HEK293T (cell line): ENCODE measurements around the gene BBX.

ENCODE experiments used
- CTCF ChIA-PET: fragments of 350-600 bp; formaldehyde crosslinking; extraction: SDS; loops from one replicate; lab custom pipeline; 2021; ENCODE audit warnings: antibody characterized with exemption, inconsistent platforms; lab: Yijun Ruan, JAX
- POLR2A ChIA-PET: fragments of 350-600 bp; formaldehyde crosslinking; extraction: SDS; loops from one replicate; lab custom pipeline; 2020; ENCODE audit warnings: antibody characterized with exemption, inconsistent platforms; lab: Yijun Ruan, JAX
- DNase-seq: peaks from one replicate; pipeline ENCODE4 v3.0.0; 2012; ENCODE audit warnings: mixed read lengths; ENCODE audit errors: extremely low spot score
- ARNT ChIP-seq: fragments of 450-650 bp; IDR thresholded peaks from 2 replicates; pipeline ENCODE4 v1.6.1; 2017; ENCODE audit warnings: mild to moderate bottlenecking
- BHLHE40 ChIP-seq: fragments of 450-650 bp; IDR thresholded peaks from 2 replicates; pipeline ENCODE4 v1.6.1; 2016; ENCODE audit warnings: mild to moderate bottlenecking, moderate library complexity, borderline replicate concordance
- CTBP1 ChIP-seq: fragments of 450-650 bp; IDR thresholded peaks from 2 replicates; pipeline ENCODE4 v1.6.1; 2016; ENCODE audit warnings: borderline replicate concordance
- ELF4 ChIP-seq: fragments of 450-650 bp; IDR thresholded peaks from 2 replicates; pipeline ENCODE4 v1.6.1; 2017; ENCODE audit warnings: antibody characterized with exemption
- FOXA1 ChIP-seq: fragments of 450-650 bp; IDR thresholded peaks from 2 replicates; pipeline ENCODE4 v1.6.1; 2016; ENCODE audit warnings: mild to moderate bottlenecking
- FOXK2 ChIP-seq: fragments of 450-650 bp; IDR thresholded peaks from 2 replicates; pipeline ENCODE4 v1.6.1; 2016; ENCODE audit warnings: mild to moderate bottlenecking
- FOXM1 ChIP-seq: fragments of 450-650 bp; IDR thresholded peaks from 2 replicates; pipeline ENCODE4 v1.6.1; 2017; ENCODE audit warnings: mild to moderate bottlenecking, borderline replicate concordance
- HDGF ChIP-seq: fragments of 450-650 bp; IDR thresholded peaks from 2 replicates; pipeline ENCODE4 v1.6.1; 2017; ENCODE audit warnings: antibody characterized with exemption, borderline replicate concordance
- L3MBTL2 ChIP-seq: fragments of 450-650 bp; conservative IDR thresholded peaks from 2 replicates; pipeline ENCODE4 v1.6.1; 2016; ENCODE audit warnings: mild to moderate bottlenecking
- LEF1 ChIP-seq: fragments of 450-650 bp; IDR thresholded peaks from 2 replicates; pipeline ENCODE4 v1.6.1; 2017; ENCODE audit warnings: mild to moderate bottlenecking, borderline replicate concordance
- NFRKB ChIP-seq: fragments of 450-650 bp; IDR thresholded peaks from 2 replicates; pipeline ENCODE4 v1.6.1; 2016; ENCODE audit warnings: mild to moderate bottlenecking, moderate library complexity
- SP1 ChIP-seq: fragments of 450-650 bp; IDR thresholded peaks from 2 replicates; pipeline ENCODE4 v1.6.1; 2017
- SUZ12 ChIP-seq: fragments of 450-650 bp; IDR thresholded peaks from 2 replicates; pipeline ENCODE4 v1.6.1; 2016; ENCODE audit warnings: mild to moderate bottlenecking
- TARDBP ChIP-seq: fragments of 450-650 bp; IDR thresholded peaks from 2 replicates; pipeline ENCODE4 v1.6.1; 2016
- ZNF384 ChIP-seq: fragments of 450-650 bp; IDR thresholded peaks from 2 replicates; pipeline ENCODE4 v1.6.1; 2016
- TF ChIP-seq, protein P1 (sequence below): fragments of 450-650 bp; IDR thresholded peaks from 2 replicates; pipeline ENCODE4 v1.6.1; 2016

Gene BBX

GRCh38 chr3:107506458-107506857 is 16.3 kb upstream of the BBX start:
- ChIA-PET POLR2A (interaction anchor here (0.6 kb wide), 1 partner anchor 74 kb away, joined by 3 read pairs; no protein-coding TSS in a partner anchor), CTCF (no interaction called here)
- no peak for DNase-seq
- TF ChIP-seq HDGF, result no peak
- no peak for TF ChIP-seq FOXM1

GRCh38 chr3:107508331-107508730 is 14.4 kb upstream of the BBX start:
- CTCF ChIA-PET, result no interaction called here
- TF ChIP-seq ZNF384, result no peak
- DNase-seq, result no peak
- POLR2A ChIA-PET, result no interaction called here

GRCh38 chr3:107512108-107512507 is 10.7 kb upstream of the BBX start:
- ChIA-PET POLR2A (interaction anchor here (1.5 to 2.6 kb wide), 2 partner anchors 12 to 83 kb away, joined by 4 to 12 read pairs; no protein-coding TSS in a partner anchor), CTCF (interaction anchor here (0.6 kb wide), 1 partner anchor 273 kb away, joined by 3 read pairs; no protein-coding TSS in a partner anchor)
- DNase-seq, result no peak

DNA sequence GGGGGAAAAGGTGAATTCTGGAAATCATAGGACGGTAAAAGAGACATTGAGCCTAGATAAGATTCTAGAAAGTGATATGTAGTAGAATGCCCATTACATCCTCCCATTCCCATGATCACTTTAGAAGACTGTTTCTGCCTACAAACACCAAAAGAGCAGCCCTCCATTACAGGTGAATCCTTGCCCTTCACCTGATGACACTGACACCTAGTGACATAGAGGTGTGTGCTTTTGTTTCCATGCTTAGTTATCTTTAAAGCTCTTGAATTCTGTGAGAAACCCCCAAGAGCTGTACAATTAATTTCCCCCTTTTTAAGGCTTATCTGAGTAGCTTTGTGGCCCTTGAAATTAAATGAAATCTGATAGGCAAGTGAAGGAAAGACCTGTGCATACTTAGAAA is 8.3 kb upstream of the BBX start:
- DNase-seq, result no peak
- TF ChIP-seq ARNT (no peak), ELF4 (no peak), LEF1 (no peak), L3MBTL2 (no peak), FOXA1 (no peak), SUZ12 (no peak), SP1 (no peak), ZNF384 (no peak), TARDBP (no peak), HDGF (no peak), FOXK2 (no peak), BHLHE40 (no peak), NFRKB (no peak), CTBP1 (no peak), FOXM1 (no peak)
- TF ChIP-seq, protein P1, sequence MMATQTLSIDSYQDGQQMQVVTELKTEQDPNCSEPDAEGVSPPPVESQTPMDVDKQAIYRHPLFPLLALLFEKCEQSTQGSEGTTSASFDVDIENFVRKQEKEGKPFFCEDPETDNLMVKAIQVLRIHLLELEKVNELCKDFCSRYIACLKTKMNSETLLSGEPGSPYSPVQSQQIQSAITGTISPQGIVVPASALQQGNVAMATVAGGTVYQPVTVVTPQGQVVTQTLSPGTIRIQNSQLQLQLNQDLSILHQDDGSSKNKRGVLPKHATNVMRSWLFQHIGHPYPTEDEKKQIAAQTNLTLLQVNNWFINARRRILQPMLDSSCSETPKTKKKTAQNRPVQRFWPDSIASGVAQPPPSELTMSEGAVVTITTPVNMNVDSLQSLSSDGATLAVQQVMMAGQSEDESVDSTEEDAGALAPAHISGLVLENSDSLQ, result no peak
- POLR2A ChIA-PET, result no interaction called here
- CTCF ChIA-PET, result interaction anchor here (0.7 kb wide), 1 partner anchor 85 kb away, joined by 5 read pairs; no protein-coding TSS in a partner anchor

More at GRCh38 chr3:107512108-107512507, 10.7 kb upstream of the BBX start:
- TF ChIP-seq FOXM1, result no peak
- TF ChIP-seq TARDBP, result no peak
- no peak for TF ChIP-seq SP1
- TF ChIP-seq LEF1, result no peak
- TF ChIP-seq BHLHE40, result no peak
- TF ChIP-seq NFRKB, result no peak
- no peak for TF ChIP-seq CTBP1
- TF ChIP-seq FOXA1, result no peak
- no peak for TF ChIP-seq ARNT
- no peak for TF ChIP-seq HDGF
- TF ChIP-seq L3MBTL2, result no peak
- TF ChIP-seq FOXK2, result no peak

GRCh38 chr3:107516475-107516874 is 6.3 kb upstream of the BBX start:
- POLR2A ChIA-PET, result interaction anchor here (0.9 to 1.0 kb wide), 2 partner anchors 8 to 85 kb away, joined by 3 read pairs; no protein-coding TSS in a partner anchor
- DNase-seq, result no peak
- TF ChIP-seq FOXA1, result no peak
- no peak for TF ChIP-seq FOXM1
- no peak for TF ChIP-seq NFRKB
- no peak for TF ChIP-seq SUZ12
- TF ChIP-seq BHLHE40, result no peak
- no peak for TF ChIP-seq ARNT
- CTCF ChIA-PET, result no interaction called here

GRCh38 chr3:107520535-107520934 is 2.2 kb upstream of the BBX start:
- ChIA-PET POLR2A (interaction anchor here (1.7 kb wide), 1 partner anchor 90 kb away, joined by 4 read pairs; no protein-coding TSS in a partner anchor), CTCF (no interaction called here)
- TF ChIP-seq FOXA1 (no peak), TARDBP (no peak), ELF4 (no peak), FOXK2 (no peak), SUZ12 (no peak), LEF1 (no peak), CTBP1 (no peak), SP1 (no peak), ARNT (no peak), HDGF (no peak), ZNF384 (no peak), NFRKB (no peak), FOXM1 (no peak), L3MBTL2 (no peak), BHLHE40 (no peak)
- TF ChIP-seq, protein P1, result no peak
- DNase-seq, result no peak

- TF ChIP-seq CTBP1 (no peak), ELF4 (no peak)
- POLR2A ChIA-PET, result interaction anchor here (1.7 kb wide), 1 partner anchor 91 kb away, joined by 4 read pairs; no protein-coding TSS in a partner anchor
- DNase-seq, result no peak
- CTCF ChIA-PET, result interaction anchor here (0.6 kb wide), 1 partner anchor 294 kb away, joined by 3 read pairs; no protein-coding TSS in a partner anchor
Observed at GRCh38 chr3:107521469-107522059, 1.2 kb upstream of the BBX start.

DNA sequence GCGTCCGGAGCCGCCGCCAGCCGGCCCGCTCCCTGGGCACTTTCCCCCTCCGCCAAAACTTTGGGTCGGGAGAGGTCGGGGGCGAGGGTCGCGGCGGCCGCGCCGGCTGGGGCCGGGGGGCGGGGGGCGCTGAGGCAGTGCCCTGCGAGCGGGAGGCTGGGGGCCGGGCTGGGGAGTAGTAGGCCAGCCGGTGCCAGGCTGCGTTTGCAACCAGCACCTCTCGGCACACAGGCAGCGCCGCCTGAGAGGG is 452 bp downstream of the BBX start:
- CTCF ChIA-PET, result no interaction called here
- no peak for DNase-seq
- TF ChIP-seq CTBP1, result no peak
- no peak for TF ChIP-seq SUZ12
- TF ChIP-seq ZNF384, result no peak
- TF ChIP-seq LEF1, result no peak
- no peak for TF ChIP-seq L3MBTL2
- TF ChIP-seq FOXK2, result no peak
- TF ChIP-seq BHLHE40, result no peak
- no peak for TF ChIP-seq ARNT
- TF ChIP-seq SP1, result no peak
- TF ChIP-seq TARDBP, result no peak
- POLR2A ChIA-PET, result no interaction called here
